GM06990 (cell line): ENCODE data around the gene PSRC1.

Source experiments
- DNase-seq: peaks from one replicate; pipeline ENCODE4 v3.0.0-alpha.2; 2011; ENCODE audit not compliant: insufficient read length; ENCODE audit errors: extremely low read depth
- H3K27me3 ChIP-seq: replicated peaks from 2 replicates; pipeline ENCODE4 v1.6.0; 2011; ENCODE audit warnings: low read length; ENCODE audit not compliant: control insufficient read depth, insufficient read depth
- H3K36me3 ChIP-seq: 2 replicates; pipeline ENCODE4 v1.5.1; 2011; ENCODE audit warnings: low read length; ENCODE audit not compliant: control insufficient read depth, insufficient read depth
- H3K4me3 ChIP-seq: replicated peaks from 2 replicates; pipeline ENCODE4 v1.5.1; 2011; ENCODE audit warnings: low read depth, mild to moderate bottlenecking, control low read depth, low read length
- CTCF ChIP-seq: IDR thresholded peaks from 2 replicates; pipeline ENCODE4 v1.5.1; 2011; ENCODE audit warnings: low read length, control low read depth, mild to moderate bottlenecking, inconsistent platforms; ENCODE audit not compliant: insufficient read depth, poor library complexity, severe bottlenecking

The PSRC1 gene

GRCh38 chr1:109259674-109260557 lies 23.0 kb downstream of the PSRC1 start:
- Histone ChIP-seq H3K27me3 (no peaks in the 10 kb centered on the region), H3K36me3 (no peaks in the 10 kb centered on the region), H3K4me3 (no peak overlapping the region)
- TF ChIP-seq CTCF = no peak
- no peak for DNase-seq

- Histone ChIP-seq H3K36me3 (no peaks in the 10 kb centered on the region), H3K27me3 (no peaks in the 10 kb centered on the region), H3K4me3 (no peak overlapping the region)
- DNase-seq = no peak
- TF ChIP-seq CTCF = no peak
These were observed 24.2 kb downstream of the PSRC1 start for GRCh38 chr1:109258481-109259466.

DNA sequence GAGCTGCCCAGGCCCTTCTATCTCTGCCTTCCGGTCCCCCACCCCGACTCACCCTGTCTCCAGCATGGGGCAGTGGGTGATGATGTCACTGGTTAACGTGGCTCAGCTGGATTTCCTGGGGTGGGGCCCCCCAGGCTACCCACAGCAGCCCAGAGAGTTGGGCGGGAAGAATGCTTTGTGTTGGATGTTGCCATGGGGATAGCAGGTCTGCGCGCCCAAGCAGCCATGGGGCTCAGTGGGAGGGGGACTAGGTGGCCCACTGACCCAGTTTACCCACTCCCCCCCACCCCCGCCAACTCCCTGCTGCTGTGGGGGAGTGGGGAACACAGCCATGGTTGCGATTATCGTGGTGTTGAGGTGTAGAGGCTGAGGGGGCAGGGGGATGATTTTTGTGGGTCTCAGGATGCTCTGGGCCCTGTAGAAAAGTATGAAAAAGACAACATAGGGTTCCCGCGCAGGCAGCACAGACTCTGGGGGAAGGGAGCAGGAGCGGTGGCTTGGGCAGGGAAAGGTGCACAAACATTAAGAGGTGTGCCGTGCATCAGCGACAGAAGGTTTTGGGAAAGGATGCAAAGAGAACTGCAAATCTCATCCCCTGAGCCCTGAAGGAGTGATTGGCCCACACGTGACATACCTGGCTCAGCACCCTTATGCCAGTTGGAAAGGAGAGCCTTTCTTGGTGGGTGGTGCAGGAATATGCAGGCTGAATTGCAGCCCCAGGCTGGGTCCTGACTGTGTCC lies 25.1 kb downstream of the PSRC1 start:
- H3K27me3 ChIP-seq = no peaks in the 10 kb centered on the region
- TF ChIP-seq CTCF = no peak
- H3K4me3 ChIP-seq = no peak overlapping the region
- DNase-seq = no peak
- H3K36me3 ChIP-seq = no peaks in the 10 kb centered on the region

DNA sequence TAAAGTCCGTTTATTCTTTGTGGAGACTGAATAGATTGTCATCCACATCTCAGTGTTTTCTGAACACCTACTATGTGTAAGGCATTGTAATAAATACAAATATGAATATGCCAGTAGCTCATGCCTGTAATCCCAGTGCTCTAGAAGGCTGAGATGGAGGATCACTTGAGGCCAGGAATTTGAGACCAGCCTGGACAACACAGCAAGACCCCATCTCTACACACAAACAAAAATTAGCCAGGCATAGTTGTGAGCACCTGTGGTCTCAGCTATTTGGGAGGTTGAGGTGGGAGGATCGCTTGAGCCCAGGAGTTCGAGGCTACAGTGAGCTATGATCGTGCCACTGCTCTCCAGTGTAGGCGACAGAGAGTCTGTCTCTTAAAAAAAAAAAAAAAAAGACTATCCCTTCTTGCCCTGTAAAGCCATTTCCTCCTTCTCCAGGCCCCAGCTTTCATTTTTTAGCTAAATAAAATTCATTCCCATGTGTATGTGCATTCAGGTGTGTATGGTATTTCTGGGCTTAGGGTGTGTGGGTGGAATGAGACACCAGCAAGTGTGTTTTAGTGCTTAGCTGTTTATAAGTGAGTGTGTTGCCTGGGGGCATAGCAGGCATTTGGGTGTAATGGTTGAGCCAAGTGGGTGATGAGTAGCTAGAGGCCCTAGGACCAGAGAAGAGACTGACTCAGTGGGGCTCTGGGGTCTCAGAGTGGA lies 25.8 kb downstream of the PSRC1 start:
- TF ChIP-seq CTCF = no peak
- Histone ChIP-seq H3K36me3 (no peaks in the 10 kb centered on the region), H3K27me3 (no peaks in the 10 kb centered on the region), H3K4me3 (no peak overlapping the region)
- no peak for DNase-seq

DNA sequence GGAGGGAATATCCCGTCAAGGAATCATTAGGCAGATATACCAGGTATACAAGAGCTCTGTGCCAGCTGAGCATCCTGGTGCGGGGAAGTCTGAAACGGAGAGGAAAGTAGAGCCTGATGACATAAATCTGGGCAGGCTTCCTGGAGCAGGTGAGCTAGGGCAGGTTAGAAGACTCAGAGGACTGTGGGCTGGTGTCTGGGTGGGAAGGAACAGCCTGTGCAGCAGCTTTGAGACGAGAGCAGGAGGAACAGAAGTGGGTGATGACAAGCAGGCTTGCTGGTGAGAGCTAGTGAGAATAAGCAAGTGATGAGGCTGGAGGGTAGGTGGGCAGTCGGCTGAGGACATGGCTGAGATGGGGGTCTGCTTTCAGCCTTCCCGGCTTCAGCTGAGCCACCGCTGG lies 26.9 kb downstream of the PSRC1 start:
- Histone ChIP-seq H3K27me3 (no peaks in the 10 kb centered on the region), H3K4me3 (no peak overlapping the region), H3K36me3 (no peaks in the 10 kb centered on the region)
- no peak for DNase-seq
- no peak for TF ChIP-seq CTCF
